HepG2 (cell line): ENCODE data around the gene PDGFB. TPM values are rescaled to one million over a fixed set of nuclear protein-coding genes. Genes with fewer than 3 reads are reported as not detected.

ENCODE experiments used
- ARHGAP35 ChIP-seq: sonication (generic); formaldehyde crosslinking; IDR thresholded peaks from 2 replicates; pipeline ENCODE4 v1.9.0; 2022; ENCODE audit warnings: mild to moderate bottlenecking, inconsistent platforms, moderate library complexity, missing genetic modification reagents, borderline replicate concordance
- ETV6 ChIP-seq: sonication (generic); formaldehyde crosslinking; conservative IDR thresholded peaks from 2 replicates; pipeline ENCODE4 v1.4.0; 2020; ENCODE audit warnings: missing genetic modification reagents
- FOXA1 ChIP-seq, 2 experiments: fragments of 450-650 bp in 1 of 2; sonication (generic) in 1 of 2; formaldehyde crosslinking in 1 of 2; IDR thresholded peaks; 2 replicates each; pipeline versions ENCODE4 v1.4.0 to v1.6.1; 2016 to 2020; ENCODE audit warnings: missing genetic modification reagents in 1 of 2
- FOXC1 ChIP-seq: sonication (generic); formaldehyde crosslinking; IDR thresholded peaks from 2 replicates; pipeline ENCODE4 v1.8.0; 2022; ENCODE audit warnings: mild to moderate bottlenecking, missing genetic modification reagents, borderline replicate concordance
- FOXK2 ChIP-seq: fragments of 450-650 bp; IDR thresholded peaks from 2 replicates; pipeline ENCODE4 v1.6.1; 2016
- HINFP ChIP-seq: sonication (generic); formaldehyde crosslinking; IDR thresholded peaks from 2 replicates; pipeline ENCODE4 v1.4.0; 2020; ENCODE audit warnings: low read depth, mild to moderate bottlenecking, missing genetic modification reagents
- HNRNPUL1 ChIP-seq: fragments of 200-400 bp; formaldehyde crosslinking; IDR thresholded peaks from 2 replicates; pipeline ENCODE4 v1.6.1; 2017; ENCODE audit warnings: low read depth, mild to moderate bottlenecking, low read length, moderate library complexity
- KMT2B ChIP-seq: IDR thresholded peaks from 2 replicates; pipeline ENCODE4 v1.6.1; 2016; ENCODE audit warnings: missing genetic modification reagents, missing compliant biosample characterization
- NCOA5 ChIP-seq: sonication (generic); formaldehyde crosslinking; IDR thresholded peaks from 2 replicates; pipeline ENCODE4 v1.4.0; 2020; ENCODE audit warnings: missing genetic modification reagents
- NR2F1 ChIP-seq, 2 experiments: fragments of 450-650 bp in 1 of 2; formaldehyde crosslinking in 1 of 2; IDR thresholded peaks; 2 replicates each; pipeline versions ENCODE4 v1.5.0 to v1.6.1; 2016 to 2020; ENCODE audit warnings: mild to moderate bottlenecking in 1 of 2, missing compliant biosample characterization in 1 of 2, missing genetic modification reagents in 1 of 2, moderate library complexity in 1 of 2
- TARDBP ChIP-seq: sonication (generic); formaldehyde crosslinking; IDR thresholded peaks from 2 replicates; pipeline ENCODE4 v1.8.0; 2022; ENCODE audit warnings: mild to moderate bottlenecking, missing genetic modification reagents
- ZBTB21 ChIP-seq: sonication (generic); formaldehyde crosslinking; IDR thresholded peaks from 2 replicates; pipeline ENCODE4 v1.4.0; 2020; ENCODE audit warnings: missing genetic modification reagents
- ZBTB38 ChIP-seq: sonication (generic); formaldehyde crosslinking; IDR thresholded peaks from 2 replicates; pipeline ENCODE4 v1.5.1; 2020; ENCODE audit warnings: mild to moderate bottlenecking, missing genetic modification reagents
- ZC3H13 ChIP-seq: sonication (generic); formaldehyde crosslinking; IDR thresholded peaks from 2 replicates; pipeline ENCODE4 v1.8.1; 2023; ENCODE audit warnings: mild to moderate bottlenecking, missing genetic modification reagents, moderate library complexity
- ZMYM2 ChIP-seq: sonication (generic); formaldehyde crosslinking; IDR thresholded peaks from 2 replicates; pipeline ENCODE4 v1.8.0; 2022; ENCODE audit warnings: mild to moderate bottlenecking, missing genetic modification reagents
- ZNF256 ChIP-seq: sonication (generic); formaldehyde crosslinking; conservative IDR thresholded peaks from 2 replicates; pipeline ENCODE4 v1.4.0; 2020; ENCODE audit warnings: missing genetic modification reagents
- ZNF263 ChIP-seq: sonication (generic); formaldehyde crosslinking; IDR thresholded peaks from 2 replicates; pipeline ENCODE4 v1.4.0; 2020; ENCODE audit warnings: missing genetic modification reagents
- ZNF33B ChIP-seq: sonication (generic); formaldehyde crosslinking; IDR thresholded peaks from 2 replicates; pipeline ENCODE4 v1.5.1; 2020; ENCODE audit warnings: mild to moderate bottlenecking, missing genetic modification reagents
- ZNF558 ChIP-seq: sonication (generic); formaldehyde crosslinking; IDR thresholded peaks from 2 replicates; pipeline ENCODE4 v1.9.0; 2022; ENCODE audit warnings: mild to moderate bottlenecking, missing genetic modification reagents, borderline replicate concordance
- ZNF580 ChIP-seq: IDR thresholded peaks from 2 replicates; pipeline ENCODE4 v1.6.1; 2016; ENCODE audit warnings: low read depth, borderline replicate concordance
- polyA plus RNA-seq, 8 experiments: library from polyadenylated mRNA; depleted of rRNA in 3 of 8; stranded (reverse) in 7 of 8; unstranded in 1 of 8; fragments of >200 nt; fragmentation: Illumina TruSeq in 4 of 8; extraction: Trizol in 4 of 8; gene quantifications; 2 replicates each; pipeline versions ENCODE4 v1.2.1 to v1.2.3, GENCODE V29; 2011 to 2016; ENCODE audit warnings: low read depth in 4 of 8, missing spikeins in 1 of 8, mixed read lengths in 1 of 8; ENCODE audit not compliant: insufficient read depth in 1 of 8
- total RNA-seq, 5 experiments: library from RNA; depleted of rRNA; stranded (reverse); fragments of >200 nt; fragmentation: Illumina TruSeq; extraction: Trizol; gene quantifications; 2 replicates each; pipeline ENCODE4 v1.2.3, GENCODE V29; 2016; ENCODE audit warnings: low read depth in 1 of 5
- TF ChIP-seq, protein P1 (sequence below): sonication (generic); formaldehyde crosslinking; IDR thresholded peaks from 2 replicates; pipeline ENCODE4 v1.4.0; 2020; ENCODE audit warnings: missing genetic modification reagents, borderline replicate concordance
- TF ChIP-seq, protein P2 (sequence below): sonication (generic); formaldehyde crosslinking; IDR thresholded peaks from 2 replicates; pipeline ENCODE4 v1.9.0; 2021; ENCODE audit warnings: missing genetic modification reagents, mild to moderate bottlenecking, borderline replicate concordance
- TF ChIP-seq, protein P3 (sequence below): sonication (generic); formaldehyde crosslinking; IDR thresholded peaks from 2 replicates; pipeline ENCODE4 v1.5.0; 2020; ENCODE audit warnings: missing genetic modification reagents

PDGFB gene
- total and polyA plus RNA-seq, 2 of the 13 experiments (the other 11 are each of a cell fraction or from before 2014, with no cell fraction given) = 1.4 to 10.1 TPM

- TF ChIP-seq ETV6 (CRISPR knock-in tag) = peak; percentile 78
- no peak for TF ChIP-seq NCOA5 (CRISPR knock-in tag)
- TF ChIP-seq TARDBP = no peak
- TF ChIP-seq ZBTB21 (CRISPR knock-in tag) = no peak
- TF ChIP-seq, protein P1, sequence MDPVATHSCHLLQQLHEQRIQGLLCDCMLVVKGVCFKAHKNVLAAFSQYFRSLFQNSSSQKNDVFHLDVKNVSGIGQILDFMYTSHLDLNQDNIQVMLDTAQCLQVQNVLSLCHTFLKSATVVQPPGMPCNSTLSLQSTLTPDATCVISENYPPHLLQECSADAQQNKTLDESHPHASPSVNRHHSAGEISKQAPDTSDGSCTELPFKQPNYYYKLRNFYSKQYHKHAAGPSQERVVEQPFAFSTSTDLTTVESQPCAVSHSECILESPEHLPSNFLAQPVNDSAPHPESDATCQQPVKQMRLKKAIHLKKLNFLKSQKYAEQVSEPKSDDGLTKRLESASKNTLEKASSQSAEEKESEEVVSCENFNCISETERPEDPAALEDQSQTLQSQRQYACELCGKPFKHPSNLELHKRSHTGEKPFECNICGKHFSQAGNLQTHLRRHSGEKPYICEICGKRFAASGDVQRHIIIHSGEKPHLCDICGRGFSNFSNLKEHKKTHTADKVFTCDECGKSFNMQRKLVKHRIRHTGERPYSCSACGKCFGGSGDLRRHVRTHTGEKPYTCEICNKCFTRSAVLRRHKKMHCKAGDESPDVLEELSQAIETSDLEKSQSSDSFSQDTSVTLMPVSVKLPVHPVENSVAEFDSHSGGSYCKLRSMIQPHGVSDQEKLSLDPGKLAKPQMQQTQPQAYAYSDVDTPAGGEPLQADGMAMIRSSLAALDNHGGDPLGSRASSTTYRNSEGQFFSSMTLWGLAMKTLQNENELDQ (CRISPR knock-in tag) = no peak
- TF ChIP-seq HNRNPUL1 = no peak
- TF ChIP-seq FOXA1 (IDR thresholded peaks at IDR 0.05) = no peak
- peak; percentile 19; the same call in 1 of the 2 replicates for TF ChIP-seq FOXA1 (CRISPR knock-in tag; IDR thresholded peaks at IDR 0.05)
- TF ChIP-seq ZC3H13 = no peak
- no peak for TF ChIP-seq ZNF33B (CRISPR knock-in tag)
- TF ChIP-seq ZMYM2 = no peak
- peak in 1 of 2 experiments; percentile 24; a peak in 1 of 4 replicates for TF ChIP-seq NR2F1 (CRISPR knock-in tag; IDR thresholded peaks at IDR 0.05)
- TF ChIP-seq, protein P2, sequence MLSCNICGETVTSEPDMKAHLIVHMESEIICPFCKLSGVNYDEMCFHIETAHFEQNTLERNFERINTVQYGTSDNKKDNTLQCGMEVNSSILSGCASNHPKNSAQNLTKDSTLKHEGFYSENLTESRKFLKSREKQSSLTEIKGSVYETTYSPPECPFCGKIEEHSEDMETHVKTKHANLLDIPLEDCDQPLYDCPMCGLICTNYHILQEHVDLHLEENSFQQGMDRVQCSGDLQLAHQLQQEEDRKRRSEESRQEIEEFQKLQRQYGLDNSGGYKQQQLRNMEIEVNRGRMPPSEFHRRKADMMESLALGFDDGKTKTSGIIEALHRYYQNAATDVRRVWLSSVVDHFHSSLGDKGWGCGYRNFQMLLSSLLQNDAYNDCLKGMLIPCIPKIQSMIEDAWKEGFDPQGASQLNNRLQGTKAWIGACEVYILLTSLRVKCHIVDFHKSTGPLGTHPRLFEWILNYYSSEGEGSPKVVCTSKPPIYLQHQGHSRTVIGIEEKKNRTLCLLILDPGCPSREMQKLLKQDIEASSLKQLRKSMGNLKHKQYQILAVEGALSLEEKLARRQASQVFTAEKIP (CRISPR knock-in tag) = no peak
- TF ChIP-seq ZBTB38 (CRISPR knock-in tag) = no peak
- TF ChIP-seq ZNF263 (CRISPR knock-in tag) = peak; percentile 59; the same call in 1 of the 2 replicates
- TF ChIP-seq, protein P3, sequence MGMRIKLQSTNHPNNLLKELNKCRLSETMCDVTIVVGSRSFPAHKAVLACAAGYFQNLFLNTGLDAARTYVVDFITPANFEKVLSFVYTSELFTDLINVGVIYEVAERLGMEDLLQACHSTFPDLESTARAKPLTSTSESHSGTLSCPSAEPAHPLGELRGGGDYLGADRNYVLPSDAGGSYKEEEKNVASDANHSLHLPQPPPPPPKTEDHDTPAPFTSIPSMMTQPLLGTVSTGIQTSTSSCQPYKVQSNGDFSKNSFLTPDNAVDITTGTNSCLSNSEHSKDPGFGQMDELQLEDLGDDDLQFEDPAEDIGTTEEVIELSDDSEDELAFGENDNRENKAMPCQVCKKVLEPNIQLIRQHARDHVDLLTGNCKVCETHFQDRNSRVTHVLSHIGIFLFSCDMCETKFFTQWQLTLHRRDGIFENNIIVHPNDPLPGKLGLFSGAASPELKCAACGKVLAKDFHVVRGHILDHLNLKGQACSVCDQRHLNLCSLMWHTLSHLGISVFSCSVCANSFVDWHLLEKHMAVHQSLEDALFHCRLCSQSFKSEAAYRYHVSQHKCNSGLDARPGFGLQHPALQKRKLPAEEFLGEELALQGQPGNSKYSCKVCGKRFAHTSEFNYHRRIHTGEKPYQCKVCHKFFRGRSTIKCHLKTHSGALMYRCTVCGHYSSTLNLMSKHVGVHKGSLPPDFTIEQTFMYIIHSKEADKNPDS (CRISPR knock-in tag) = no peak
- no peak for TF ChIP-seq ZNF558 (CRISPR knock-in tag)
- no peak for TF ChIP-seq FOXK2
- peak; percentile 21; the same call in 1 of the 2 replicates for TF ChIP-seq ZNF580 (CRISPR knock-in tag)
- TF ChIP-seq ZNF256 (CRISPR knock-in tag) = no peak
- no peak for TF ChIP-seq HINFP (CRISPR knock-in tag)
- TF ChIP-seq ARHGAP35 (CRISPR knock-in tag) = no peak
- TF ChIP-seq FOXC1 (CRISPR knock-in tag) = no peak
- TF ChIP-seq KMT2B (CRISPR knock-in tag) = no peak
These were observed 68.6 kb downstream of the PDGFB start (continued) for GRCh38 chr22:39176143-39176713.
